MG63 (cell line): ENCODE data around the gene FAM81B. TPM values are rescaled to one million over a fixed set of nuclear protein-coding genes. Genes with fewer than 3 reads are reported as not detected.

ENCODE experiments used
- total RNA-seq: library from RNA; depleted of rRNA; stranded (reverse); fragments of >200 nt; shearing (Covaris generic); gene quantifications from 2 replicates; pipeline ENCODE4 v1.2.3, GENCODE V29; 2014; ENCODE audit warnings: low replicate concordance; rRNA removed

FAM81B gene
- total RNA-seq, 1 experiment from 2014 or later: not detected

Other genes starting within 250 kb of the FAM81B start
- 1.2 and 3.1 TPM in 2 replicates for gene MCTP1, start 106.3 kb upstream of the FAM81B start, total RNA-seq
- gene SKIC3, start 163.6 kb downstream of the FAM81B start, total RNA-seq: 50.6 and 89.5 TPM in 2 replicates
- 6.0 and 7.0 TPM in 2 replicates for gene ARSK, start 163.7 kb downstream of the FAM81B start, total RNA-seq
- gene GPR150, start 228.7 kb downstream of the FAM81B start, total RNA-seq: not detected in 2 replicates